Glutamatergic neuron (in vitro differentiated cells): ENCODE measurements around the gene SLC22A2. TPM values are rescaled to one million over a fixed set of nuclear protein-coding genes. Genes with fewer than 3 reads are reported as not detected.

Source experiments
- DNase-seq: peaks from one replicate; pipeline ENCODE4 v3.0.0; 2022
- H3K27ac Mint-ChIP-seq: one replicate; pipeline ENCODE4 v1.8.0; 2020; ENCODE audit warnings: mild to moderate bottlenecking, mixed read lengths, inconsistent platforms; ENCODE audit not compliant: unreplicated experiment
- H3K27me3 Mint-ChIP-seq: one replicate; pipeline ENCODE4 v1.8.0; 2020; ENCODE audit warnings: mild to moderate bottlenecking, moderate library complexity, mixed read lengths, inconsistent platforms; ENCODE audit not compliant: unreplicated experiment
- H3K36me3 Mint-ChIP-seq: one replicate; pipeline ENCODE4 v1.8.0; 2020; ENCODE audit warnings: mild to moderate bottlenecking, mixed read lengths, inconsistent platforms; ENCODE audit not compliant: unreplicated experiment
- H3K4me1 Mint-ChIP-seq: one replicate; pipeline ENCODE4 v1.8.0; 2020; ENCODE audit warnings: mild to moderate bottlenecking, low read depth, mixed read lengths, inconsistent platforms; ENCODE audit not compliant: unreplicated experiment
- H3K4me3 Mint-ChIP-seq: one replicate; pipeline ENCODE4 v1.8.0; 2020; ENCODE audit warnings: mild to moderate bottlenecking, mixed read lengths, inconsistent platforms; ENCODE audit not compliant: unreplicated experiment
- H3K9me3 Mint-ChIP-seq: one replicate; pipeline ENCODE4 v1.8.0; 2020; ENCODE audit warnings: mild to moderate bottlenecking, moderate library complexity, mixed read lengths, inconsistent platforms; ENCODE audit not compliant: unreplicated experiment
- CTCF ChIP-seq: fragments of 200-600 bp; sonication (generic); IDR thresholded peaks from one replicate; pipeline ENCODE4 v1.5.0; 2021; ENCODE audit not compliant: partially characterized antibody, unreplicated experiment
- total RNA-seq: library from RNA; stranded (reverse); fragmentation: NEBNext Ultra II Directional; extraction: Animal tissue kit (Norgen Biotek cat#: 25700); gene quantifications from one replicate; pipeline ENCODE4 v1.2.1, GENCODE V29; 2021; ENCODE audit not compliant: unreplicated experiment

The SLC22A2 gene
- total RNA-seq, 1 donor from 2014 or later, result not detected

- Mint-ChIP-seq H3K4me1 (no peaks in the 10 kb centered on the region), H3K4me3 (no peak overlapping the region), H3K27me3 (no peaks in the 10 kb centered on the region), H3K27ac (no peak overlapping the region), H3K36me3 (peaks cover 16% of the 10 kb centered on the region), H3K9me3 (peaks cover 4% of the 10 kb centered on the region)
- no peak for DNase-seq
- no peak for TF ChIP-seq CTCF
These were observed 41.6 kb upstream of the SLC22A2 start for GRCh38 chr6:160300076-160300695.

- peaks cover 4% of the 10 kb centered on the region for H3K9me3 Mint-ChIP-seq
- H3K27ac Mint-ChIP-seq, result no peak overlapping the region
- no peak for TF ChIP-seq CTCF
- DNase-seq, result no peak
- H3K27me3 Mint-ChIP-seq, result no peaks in the 10 kb centered on the region
- H3K4me3 Mint-ChIP-seq, result no peak overlapping the region
- H3K36me3 Mint-ChIP-seq, result peaks cover 15% of the 10 kb centered on the region
- no peaks in the 10 kb centered on the region for H3K4me1 Mint-ChIP-seq
These were observed 40.9 kb upstream of the SLC22A2 start for GRCh38 chr6:160299559-160299958.

GRCh38 chr6:160298121-160298520 lies 39.5 kb upstream of the SLC22A2 start:
- peaks cover 2% of the 10 kb centered on the region for H3K9me3 Mint-ChIP-seq
- H3K4me3 Mint-ChIP-seq, result no peak overlapping the region
- no peak for TF ChIP-seq CTCF
- H3K27me3 Mint-ChIP-seq, result no peaks in the 10 kb centered on the region
- H3K4me1 Mint-ChIP-seq, result peaks cover 6% of the 10 kb centered on the region
- DNase-seq, result no peak
- H3K36me3 Mint-ChIP-seq, result peaks cover 10% of the 10 kb centered on the region
- no peak overlapping the region for H3K27ac Mint-ChIP-seq

GRCh38 chr6:160297310-160297709 lies 38.7 kb upstream of the SLC22A2 start:
- peaks cover 6% of the 10 kb centered on the region for H3K4me1 Mint-ChIP-seq
- H3K9me3 Mint-ChIP-seq, result peaks cover 2% of the 10 kb centered on the region
- no peak overlapping the region for H3K4me3 Mint-ChIP-seq
- no peak for DNase-seq
- H3K36me3 Mint-ChIP-seq, result peaks cover 3% of the 10 kb centered on the region
- no peak for TF ChIP-seq CTCF
- H3K27me3 Mint-ChIP-seq, result no peaks in the 10 kb centered on the region
- no peak overlapping the region for H3K27ac Mint-ChIP-seq

GRCh38 chr6:160293844-160294243 lies 35.2 kb upstream of the SLC22A2 start:
- Mint-ChIP-seq H3K9me3 (no peaks in the 10 kb centered on the region), H3K27ac (peak overlapping the region; percentile 24), H3K36me3 (no peaks in the 10 kb centered on the region), H3K4me3 (no peak overlapping the region), H3K4me1 (peaks cover 6% of the 10 kb centered on the region), H3K27me3 (no peaks in the 10 kb centered on the region)
- no peak for TF ChIP-seq CTCF
- DNase-seq, result no peak
